A549 treated with DMSO at 1 μM for 4 hours (cell line): ENCODE data around the gene KRTAP10-3. TPM values are rescaled to one million over a fixed set of nuclear protein-coding genes. Genes with fewer than 3 reads are reported as not detected.

Source experiments
- total RNA-seq: library from RNA; stranded (reverse); fragments of 200-300 nt; extraction: Qiagen RNA extraction; gene quantifications from 5 replicates; pipeline ENCODE4 v1.2.3, GENCODE V29; 2022; ENCODE audit warnings: low read depth

The KRTAP10-3 gene, protein sequence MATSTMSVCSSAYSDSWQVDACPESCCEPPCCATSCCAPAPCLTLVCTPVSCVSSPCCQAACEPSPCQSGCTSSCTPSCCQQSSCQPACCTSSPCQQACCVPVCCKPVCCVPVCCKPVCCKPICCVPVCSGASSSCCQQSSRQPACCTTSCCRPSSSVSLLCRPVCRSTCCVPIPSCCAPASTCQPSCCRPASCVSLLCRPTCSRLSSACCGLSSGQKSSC
- total RNA-seq = not detected in 5 replicates

DNA sequence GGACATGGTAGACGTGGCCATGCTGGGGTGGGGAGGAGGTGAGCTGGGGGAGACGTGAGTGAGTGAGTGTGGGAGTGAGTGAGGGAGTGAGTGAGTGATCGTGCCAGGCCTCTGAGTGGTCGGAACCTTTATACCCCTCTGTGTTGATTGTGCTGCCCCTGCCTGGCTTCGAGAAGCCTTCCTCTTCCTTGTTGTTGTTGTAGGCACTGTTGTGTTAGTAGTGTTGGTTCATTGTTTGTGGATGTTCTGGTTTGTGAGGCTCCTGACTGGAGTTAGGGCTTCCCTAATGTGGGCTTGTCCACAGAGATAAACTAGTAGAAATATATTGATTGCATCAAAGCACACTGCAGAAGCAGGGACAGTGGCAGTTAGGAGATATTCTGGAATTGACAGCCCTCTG is at the start of gene KRTAP10-3:
KRTAP10-3 (minus strand) TSS at position 101 of the 400 bp plus-strand sequence; CDS start at position 21, 80 bp downstream.

DNA sequence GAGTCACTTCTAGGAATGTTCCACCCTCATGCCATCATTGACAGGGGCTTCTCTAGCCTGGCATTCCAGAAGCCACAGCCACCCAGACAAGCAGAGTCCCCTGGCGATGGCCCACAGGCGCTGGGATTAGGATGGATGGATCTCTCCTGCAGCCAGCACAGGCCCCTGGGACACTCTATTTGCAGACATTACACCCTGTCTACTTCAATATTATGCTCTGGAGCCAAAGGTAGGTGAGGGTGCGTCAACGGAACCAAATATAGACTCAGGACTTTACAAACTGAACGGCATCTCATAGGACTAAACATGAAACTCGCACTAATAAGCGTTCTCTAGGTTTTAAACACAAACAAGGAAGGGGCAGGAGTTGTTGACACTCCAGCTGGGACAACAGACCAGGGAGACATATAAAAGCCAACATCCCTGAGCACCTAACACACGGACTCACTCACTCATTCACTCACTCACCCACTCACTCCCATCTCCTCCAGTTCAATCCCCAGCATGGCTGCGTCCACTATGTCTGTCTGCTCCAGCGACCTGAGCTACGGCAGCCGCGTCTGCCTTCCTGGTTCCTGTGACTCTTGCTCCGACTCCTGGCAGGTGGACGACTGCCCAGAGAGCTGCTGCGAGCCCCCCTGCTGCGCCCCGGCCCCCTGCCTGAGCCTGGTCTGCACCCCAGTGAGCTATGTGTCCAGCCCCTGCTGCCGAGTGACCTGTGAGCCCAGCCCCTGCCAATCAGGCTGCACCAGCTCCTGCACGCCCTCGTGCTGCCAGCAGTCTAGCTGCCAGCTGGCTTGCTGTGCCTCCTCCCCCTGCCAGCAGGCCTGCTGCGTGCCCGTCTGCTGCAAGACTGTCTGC is 41.8 kb upstream of the KRTAP10-3 start, which contains the start of gene KRTAP10-7:
KRTAP10-7 (plus strand) TSS at position 480 of the 861 bp plus-strand sequence; CDS start at position 505, 25 bp downstream.

DNA sequence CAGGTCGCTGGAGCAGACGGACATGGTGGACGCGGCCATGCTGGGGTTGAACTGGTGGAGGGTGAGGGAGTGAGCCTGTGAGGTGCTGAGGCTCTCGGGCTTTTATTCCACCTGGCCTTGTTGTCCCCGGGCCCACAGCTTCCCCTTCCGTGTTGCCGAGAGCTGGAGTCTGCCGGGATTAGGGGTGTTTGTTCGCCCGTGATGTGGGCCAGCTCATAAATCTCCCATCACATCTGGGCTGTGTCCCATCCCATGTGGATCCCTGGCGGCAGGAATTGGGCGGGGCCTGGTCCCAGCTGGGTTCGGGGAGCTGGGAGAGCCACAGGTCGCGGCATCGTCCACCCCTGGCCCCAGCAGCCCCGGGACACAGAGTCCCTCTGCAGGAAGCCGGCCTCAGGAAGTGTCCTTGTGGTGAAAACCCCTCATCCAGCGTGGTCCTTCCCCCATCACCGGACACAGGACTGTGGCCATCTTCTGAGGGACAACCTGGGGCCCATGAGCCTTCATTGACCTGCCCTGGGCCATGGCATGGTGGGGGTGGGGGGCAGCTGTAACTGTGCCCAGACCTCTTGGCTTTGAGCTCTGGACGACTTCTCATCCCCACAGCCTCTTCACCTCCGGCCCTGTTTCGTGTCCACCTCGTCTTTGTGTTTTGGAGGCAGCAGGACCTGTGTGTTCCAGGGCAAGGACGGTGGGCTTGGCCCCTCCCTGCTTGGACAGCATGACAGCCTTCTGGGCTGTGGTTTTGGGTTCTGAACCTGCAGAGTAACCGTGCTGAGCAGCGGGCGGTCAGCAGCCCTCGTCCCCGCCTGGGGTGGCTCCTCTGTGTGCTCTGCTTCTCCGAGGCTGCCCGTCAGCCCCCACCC is 34.1 kb upstream of the KRTAP10-3 start, which contains the start of gene KRTAP10-6:
KRTAP10-6 (minus strand) TSS at position 60 of the 866 bp plus-strand sequence; CDS start at position 39, 21 bp downstream.

DNA sequence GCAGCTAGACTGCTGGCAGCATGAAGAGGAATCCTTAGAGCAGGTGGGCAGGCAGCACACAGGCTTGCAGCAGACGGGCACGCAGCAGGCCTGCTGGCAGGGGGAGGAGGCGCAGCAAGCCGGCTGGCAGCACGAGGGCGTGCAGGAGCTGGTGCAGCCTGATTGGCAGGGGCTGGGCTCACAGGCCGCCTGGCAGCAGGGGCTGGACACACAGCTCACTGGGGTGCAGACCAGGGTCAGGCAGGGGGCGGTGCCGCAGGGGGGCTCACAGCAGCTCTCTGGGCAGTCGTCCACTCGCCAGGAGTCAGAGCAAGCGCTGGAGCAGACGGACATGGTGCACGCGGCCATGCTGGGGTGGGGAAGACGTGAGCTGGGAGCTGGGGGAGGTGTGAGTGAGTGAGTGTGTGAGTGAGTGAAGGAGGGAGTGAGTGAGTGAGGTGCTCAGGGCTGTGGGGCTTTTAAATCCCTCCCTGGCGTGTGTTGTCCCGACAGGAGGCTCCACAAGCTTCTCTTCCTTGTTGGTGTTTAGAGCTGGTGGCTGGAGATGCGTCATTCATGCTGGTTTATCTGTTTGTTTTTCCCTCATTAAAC is 21.7 kb upstream of the KRTAP10-3 start, which contains the start of gene KRTAP10-5:
KRTAP10-5 (minus strand) TSS at position 374 of the 591 bp plus-strand sequence; CDS start at position 348, 26 bp downstream.

DNA sequence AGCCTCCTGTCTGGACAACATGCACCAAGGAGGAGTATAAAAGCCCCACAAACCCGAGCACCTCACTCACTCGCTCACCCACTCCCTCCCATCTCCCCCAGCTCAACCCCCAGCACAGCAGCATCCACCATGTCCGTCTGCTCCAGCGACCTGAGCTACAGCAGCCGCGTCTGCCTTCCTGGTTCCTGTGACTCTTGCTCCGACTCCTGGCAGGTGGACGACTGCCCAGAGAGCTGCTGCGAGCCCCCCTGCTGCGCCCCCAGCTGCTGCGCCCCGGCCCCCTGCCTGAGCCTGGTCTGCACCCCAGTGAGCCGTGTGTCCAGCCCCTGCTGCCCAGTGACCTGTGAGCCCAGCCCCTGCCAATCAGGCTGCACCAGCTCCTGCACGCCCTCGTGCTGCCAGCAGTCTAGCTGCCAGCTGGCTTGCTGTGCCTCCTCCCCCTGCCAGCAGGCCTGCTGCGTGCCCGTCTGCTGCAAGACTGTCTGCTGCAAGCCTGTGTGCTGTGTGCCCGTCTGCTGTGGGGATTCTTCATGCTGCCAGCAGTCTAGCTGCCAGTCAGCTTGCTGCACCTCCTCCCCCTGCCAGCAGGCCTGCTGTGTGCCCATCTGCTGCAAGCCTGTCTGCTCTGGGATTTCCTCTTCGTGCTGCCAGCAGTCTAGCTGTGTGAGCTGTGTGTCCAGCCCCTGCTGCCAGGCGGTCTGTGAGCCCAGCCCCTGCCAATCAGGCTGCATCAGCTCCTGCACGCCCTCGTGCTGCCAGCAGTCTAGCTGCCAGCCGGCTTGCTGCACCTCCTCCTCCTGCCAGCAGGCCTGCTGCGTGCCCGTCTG is 15.2 kb upstream of the KRTAP10-3 start, which contains the start of gene KRTAP10-4:
KRTAP10-4 (plus strand) TSS at position 100 of the 827 bp plus-strand sequence; CDS start at position 130, 30 bp downstream.

DNA sequence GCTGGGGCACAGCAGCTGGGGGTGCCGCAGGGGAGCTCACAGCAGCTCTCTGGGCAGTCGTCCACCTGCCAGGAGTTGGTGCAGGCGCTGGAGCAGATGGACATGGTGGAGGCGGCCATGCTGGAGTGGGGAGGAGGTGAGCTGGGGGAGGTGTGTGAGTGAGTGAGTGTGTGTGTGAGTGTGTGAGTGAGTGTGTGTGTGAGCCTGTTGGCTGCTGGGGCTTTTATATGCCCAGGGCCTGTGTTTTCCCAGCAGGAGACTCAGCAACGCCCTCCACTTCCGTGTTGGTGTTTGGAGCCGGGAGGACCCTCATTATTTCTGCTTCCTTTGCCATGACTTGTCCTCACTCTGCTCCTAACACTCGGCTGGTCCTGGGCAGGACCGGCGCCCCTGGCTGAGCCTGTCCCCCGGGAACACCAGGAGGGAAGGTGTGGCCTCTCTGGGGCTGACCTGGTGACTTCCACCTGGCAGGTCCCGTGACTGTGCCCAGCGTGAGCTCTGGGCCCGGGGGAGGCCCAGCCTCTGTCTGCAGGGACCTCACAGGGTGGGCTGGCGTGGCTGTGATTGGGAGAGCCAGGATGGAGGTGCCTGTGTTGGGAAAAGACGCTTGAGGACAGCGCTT is 7.1 kb downstream of the KRTAP10-3 start, which contains the start of gene KRTAP10-2:
KRTAP10-2 (minus strand) TSS at position 166 of the 622 bp plus-strand sequence; CDS start at position 119, 47 bp downstream.

DNA sequence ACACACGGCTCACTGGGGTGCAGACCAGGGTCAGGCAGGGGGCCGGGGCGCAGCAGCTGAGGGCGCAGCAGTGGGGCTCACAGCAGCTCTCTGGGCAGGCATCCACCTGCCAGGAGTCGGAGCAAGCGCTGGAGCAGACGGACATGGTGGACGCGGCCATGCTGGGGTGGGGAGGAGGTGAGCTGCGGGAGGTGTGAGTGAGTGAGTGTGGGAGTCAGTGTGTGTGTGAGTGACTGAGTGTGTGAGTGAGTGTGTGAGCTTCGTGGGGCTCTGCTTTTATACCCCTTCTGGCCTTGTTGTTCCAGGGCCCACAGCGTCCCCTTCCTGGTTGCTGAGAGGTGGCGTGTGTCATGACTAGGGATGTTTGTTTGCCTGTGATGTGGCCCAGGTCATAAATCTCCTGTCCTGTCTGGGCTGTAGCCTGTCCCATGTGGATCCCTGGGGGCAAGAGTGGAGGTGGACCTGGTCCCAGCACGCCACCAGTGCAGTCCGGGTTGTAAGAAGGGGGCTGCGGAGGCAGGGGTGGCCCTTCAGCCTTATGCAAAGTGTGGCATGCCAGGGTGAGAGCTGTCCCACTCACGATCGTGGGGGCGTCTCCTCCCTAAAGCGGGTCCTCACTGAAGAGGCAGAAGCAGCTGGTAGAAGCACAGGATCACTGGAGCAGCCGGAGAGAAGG is 18.5 kb downstream of the KRTAP10-3 start, which contains the start of gene KRTAP10-1:
KRTAP10-1 (minus strand) TSS at position 205 of the 676 bp plus-strand sequence; CDS start at position 160, 45 bp downstream.

Other genes starting within 250 kb of the KRTAP10-3 start
- gene CFAP410, start 219.4 kb downstream of the KRTAP10-3 start, total RNA-seq = 7.0 to 8.7 TPM (median 7.8 TPM) in 5 replicates
- 5.9 to 12.8 TPM (median 9.0 TPM) in 5 replicates for gene TRPM2, start 205.2 kb downstream of the KRTAP10-3 start, total RNA-seq
- 1.3 to 1.9 TPM (median 1.5 TPM) in 5 replicates for gene LRRC3, start 103.3 kb downstream of the KRTAP10-3 start, total RNA-seq
- gene KRTAP10-1, start 18.6 kb downstream of the KRTAP10-3 start, total RNA-seq = not detected in 5 replicates
- not detected in 5 replicates for gene KRTAP10-2, start 7.3 kb downstream of the KRTAP10-3 start, total RNA-seq
- gene KRTAP10-4, start 14.9 kb upstream of the KRTAP10-3 start, total RNA-seq = not detected in 5 replicates
- gene KRTAP10-5, start 21.8 kb upstream of the KRTAP10-3 start, total RNA-seq = not detected in 5 replicates
- gene KRTAP10-6, start 33.7 kb upstream of the KRTAP10-3 start, total RNA-seq = not detected in 5 replicates
- not detected in 5 replicates for gene KRTAP10-7, start 41.8 kb upstream of the KRTAP10-3 start, total RNA-seq
- not detected in 5 replicates for gene KRTAP10-8, start 53.3 kb upstream of the KRTAP10-3 start, total RNA-seq
- not detected in 5 replicates for gene KRTAP10-9, start 68.3 kb upstream of the KRTAP10-3 start, total RNA-seq
- gene KRTAP10-10, start 78.6 kb upstream of the KRTAP10-3 start, total RNA-seq = not detected in 5 replicates
- not detected in 5 replicates for gene KRTAP10-11, start 87.6 kb upstream of the KRTAP10-3 start, total RNA-seq
- gene KRTAP12-4, start 95.9 kb upstream of the KRTAP10-3 start, total RNA-seq = not detected in 5 replicates
- gene KRTAP12-3, start 99.1 kb upstream of the KRTAP10-3 start, total RNA-seq = not detected in 5 replicates
- not detected in 5 replicates for gene KRTAP12-2, start 108.1 kb upstream of the KRTAP10-3 start, total RNA-seq
- gene KRTAP12-1, start 123.4 kb upstream of the KRTAP10-3 start, total RNA-seq = not detected in 5 replicates
- not detected in 5 replicates for gene KRTAP10-12, start 138.4 kb upstream of the KRTAP10-3 start, total RNA-seq
- gene TSPEAR, start 152.8 kb upstream of the KRTAP10-3 start, total RNA-seq = not detected in 5 replicates
- 32.0 to 38.3 TPM (median 35.3 TPM) in 5 replicates for gene UBE2G2, start 243.0 kb upstream of the KRTAP10-3 start, total RNA-seq